HG03460 (cell line): ENCODE measurements around the gene MAD1L1.

Source experiments
- ATAC-seq: cut with Tn5 transposase; IDR thresholded peaks from one replicate; pipeline ENCODE4 v1.9.1; 2021; ENCODE audit not compliant: unreplicated experiment

Gene MAD1L1

GRCh38 chr7:2242541-2243429, 10.0 kb upstream of the MAD1L1 start:
- peak; percentile 27 for ATAC-seq

- peak; percentile 66 for ATAC-seq
Measured at GRCh38 chr7:2241580-2242540, 9.1 kb upstream of the MAD1L1 start, which contains the start of the genes MRM2 and NUDT1. MRM2 (minus strand) TSS chr7:2242205; CDS start chr7:2242169, 36 bp downstream. NUDT1 (plus strand) TSS chr7:2242226; CDS start chr7:2244575, 2,349 bp downstream.

GRCh38 chr7:2239242-2239641, 6.5 kb upstream of the MAD1L1 start:
- no peak for ATAC-seq

- peak; percentile 45 for ATAC-seq
Measured at GRCh38 chr7:2237109-2237602, 4.4 kb upstream of the MAD1L1 start.

- ATAC-seq = no peak
Measured at GRCh38 chr7:2233926-2234325, 1.2 kb upstream of the MAD1L1 start.

GRCh38 chr7:2231992-2232765, 566 bp downstream of the MAD1L1 start:
- ATAC-seq = peak; percentile 28

GRCh38 chr7:2230882-2231281, 1.9 kb downstream of the MAD1L1 start:
- ATAC-seq = no peak

- no peak for ATAC-seq
Measured at GRCh38 chr7:2230226-2230625, 2.5 kb downstream of the MAD1L1 start.

- ATAC-seq = no peak
Measured at GRCh38 chr7:2229467-2229866, 3.3 kb downstream of the MAD1L1 start.

GRCh38 chr7:2228921-2229320, 3.8 kb downstream of the MAD1L1 start:
- ATAC-seq = no peak

- no peak for ATAC-seq
Measured at GRCh38 chr7:2227699-2228098, 5.0 kb downstream of the MAD1L1 start.

- ATAC-seq = no peak
Measured at GRCh38 chr7:2225830-2226229, 6.9 kb downstream of the MAD1L1 start.

GRCh38 chr7:2225336-2225735, 7.4 kb downstream of the MAD1L1 start:
- ATAC-seq = no peak

GRCh38 chr7:2224934-2225333, 7.8 kb downstream of the MAD1L1 start:
- no peak for ATAC-seq

- no peak for ATAC-seq
Measured at GRCh38 chr7:2224491-2224928, 8.2 kb downstream of the MAD1L1 start.

GRCh38 chr7:2223321-2223720, 9.4 kb downstream of the MAD1L1 start:
- ATAC-seq = no peak

GRCh38 chr7:2222516-2222915, 10.2 kb downstream of the MAD1L1 start:
- no peak for ATAC-seq

GRCh38 chr7:2220954-2221353, 11.8 kb downstream of the MAD1L1 start:
- no peak for ATAC-seq

- ATAC-seq = no peak
Measured at GRCh38 chr7:2220506-2220905, 12.2 kb downstream of the MAD1L1 start.

GRCh38 chr7:2220030-2220429, 12.7 kb downstream of the MAD1L1 start:
- no peak for ATAC-seq
